Activated gamma-delta T cell treated with anti-CD3 and anti-CD28 coated beads, Interleukin-2, amount 50 U/mL, for 16 hours (primary cell): ENCODE results near the gene IL3RA.
A peak's percentile ranks its signal among the peaks of the same experiment; 100 is the strongest.

Experiments
- DNase-seq: peaks from one replicate; pipeline ENCODE4 v3.0.0-alpha.2; 2020; ENCODE audit warnings: low read depth

The IL3RA gene

DNA sequence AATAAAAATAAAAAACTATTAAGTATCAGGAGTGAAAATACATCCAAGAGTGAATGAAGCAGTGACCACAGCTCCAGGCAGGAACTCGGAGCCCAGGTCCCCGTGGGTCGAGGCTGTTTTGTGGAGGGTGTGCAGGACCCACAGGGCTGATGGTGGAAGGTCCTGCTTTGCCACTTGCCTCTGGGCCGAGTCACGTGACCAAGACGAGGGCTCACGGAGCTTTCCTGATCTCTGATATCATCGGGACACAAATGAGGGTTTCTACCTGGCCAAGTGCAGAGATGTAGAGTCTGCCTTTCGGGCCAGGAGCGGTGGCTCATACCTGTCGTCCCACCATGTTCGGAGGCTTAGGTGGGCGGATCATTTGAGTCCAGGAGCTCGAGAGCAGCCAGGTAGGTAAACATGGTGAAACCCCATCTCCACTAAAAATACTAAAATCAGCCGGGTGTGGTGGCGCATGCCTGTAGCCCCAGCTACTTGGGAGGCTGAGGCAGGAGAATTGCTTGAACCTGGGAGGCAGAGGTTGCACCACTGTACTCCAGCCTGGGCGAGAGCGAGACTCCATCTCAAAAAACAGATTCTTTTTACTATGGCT is 48.2 kb downstream of the IL3RA start:
- no peak for DNase-seq

DNA sequence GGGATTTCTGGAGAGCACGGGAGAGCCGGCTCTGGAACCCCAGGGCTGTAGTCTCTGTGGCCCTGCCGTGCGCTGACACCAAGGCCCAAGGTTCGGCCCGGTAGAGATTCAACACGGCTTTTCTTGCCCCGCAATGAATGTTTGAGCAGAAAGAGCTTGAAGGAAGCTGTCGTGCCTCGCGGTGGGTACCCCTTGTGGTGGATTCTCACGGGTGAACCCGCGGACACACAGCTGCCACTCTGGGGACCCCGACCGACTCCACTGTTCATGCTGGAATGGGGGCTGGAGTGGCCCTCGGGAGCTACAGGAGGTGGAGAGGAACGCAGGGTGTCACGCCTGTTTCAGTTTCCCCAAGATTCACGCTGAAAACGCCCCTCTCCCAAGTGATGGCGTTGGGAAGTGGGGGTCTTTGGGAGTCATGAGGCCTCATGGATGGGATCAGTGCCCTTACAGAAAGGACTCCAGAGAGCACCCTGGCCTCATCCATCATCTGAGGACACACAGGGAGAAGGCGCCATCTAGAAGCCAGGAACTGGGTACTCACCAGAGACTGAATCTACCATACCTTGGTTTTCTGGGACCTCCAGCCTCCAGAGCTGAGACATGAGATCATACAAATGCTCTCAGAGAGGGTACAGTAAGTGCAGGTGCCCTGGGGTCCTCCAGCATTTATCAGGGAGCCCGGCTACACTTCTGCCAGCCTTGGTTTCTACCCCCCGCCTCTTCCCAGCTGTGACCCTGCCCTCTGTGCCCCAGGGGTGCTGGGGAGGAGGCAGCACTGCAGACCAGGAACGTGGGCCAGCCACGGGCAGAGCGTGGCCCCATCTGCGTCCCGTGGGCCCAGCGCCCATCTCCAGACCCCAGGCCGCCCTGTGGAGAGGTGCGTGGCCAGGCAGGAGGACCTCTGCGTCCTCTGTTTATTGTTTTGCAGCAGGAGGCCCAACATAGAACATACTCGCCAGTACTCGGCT is 49.0 kb downstream of the IL3RA start:
- no peak for DNase-seq

DNA sequence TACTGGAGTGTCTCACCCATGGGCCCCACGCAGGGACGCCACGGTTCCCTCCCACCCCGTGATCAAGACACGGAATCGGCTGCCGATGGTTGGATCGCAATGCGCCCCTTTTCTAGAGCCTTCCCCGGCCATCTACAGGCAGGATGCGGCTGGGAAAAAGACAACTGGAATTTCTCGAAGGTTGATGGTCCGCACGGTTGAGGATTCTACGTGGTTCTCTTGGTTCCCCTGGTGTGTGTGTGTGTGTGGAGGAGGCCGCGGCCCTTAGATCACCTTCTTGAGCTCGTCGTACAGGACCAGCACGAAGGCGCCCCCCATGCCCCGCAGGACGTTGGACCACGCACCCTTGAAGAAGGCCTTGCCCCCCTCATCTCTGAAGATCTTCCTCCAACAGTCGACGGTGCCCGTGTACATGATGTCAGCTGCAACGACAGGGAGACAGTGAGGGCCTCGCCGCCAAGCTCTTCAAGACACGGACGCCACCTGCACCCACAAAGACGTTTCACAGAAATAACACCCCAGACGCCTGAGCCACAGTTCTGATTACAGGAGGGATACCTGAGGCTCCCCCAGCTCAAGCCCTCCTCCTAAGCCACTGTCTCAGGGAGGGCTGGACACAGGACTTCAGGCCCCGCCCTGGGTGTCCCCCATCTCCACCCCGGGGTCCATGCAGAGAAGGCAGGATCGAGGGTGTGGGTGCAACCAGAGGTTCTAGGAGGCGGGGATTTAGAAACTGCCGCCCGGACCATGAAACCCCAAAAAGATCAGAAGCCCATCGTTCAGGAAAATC is 49.9 kb downstream of the IL3RA start:
- DNase-seq = no peak

DNA sequence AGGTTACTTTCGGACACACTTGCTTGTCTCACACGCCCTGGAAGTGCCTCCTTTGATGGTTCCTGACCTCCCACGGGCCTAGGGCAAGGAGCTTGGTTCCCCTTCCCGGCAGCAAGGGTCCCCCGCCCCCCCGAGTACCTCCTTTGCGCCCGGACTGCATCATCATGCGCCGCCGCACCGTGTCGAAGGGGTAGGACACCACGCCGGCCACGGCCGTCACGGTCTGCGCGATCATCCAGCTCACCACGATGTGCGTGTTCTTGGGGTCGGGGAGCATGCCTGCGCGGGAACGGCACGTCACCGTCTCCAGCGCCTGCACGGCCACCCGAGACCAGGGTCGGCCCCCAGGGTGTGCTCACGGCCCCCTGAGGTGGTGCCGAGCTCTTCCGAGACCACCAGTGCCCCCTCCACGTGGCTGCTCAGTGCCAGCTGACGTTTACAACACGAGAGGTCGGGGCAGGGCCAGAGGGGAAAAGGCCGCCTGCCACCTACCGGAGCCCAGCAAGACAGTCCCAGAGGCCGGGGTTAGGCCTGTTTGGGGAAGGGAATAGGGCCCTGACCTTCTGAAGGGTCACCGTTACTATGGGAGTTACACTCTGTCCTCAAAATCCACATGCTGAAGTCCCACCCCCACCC is 50.7 kb downstream of the IL3RA start:
- DNase-seq = no peak

DNA sequence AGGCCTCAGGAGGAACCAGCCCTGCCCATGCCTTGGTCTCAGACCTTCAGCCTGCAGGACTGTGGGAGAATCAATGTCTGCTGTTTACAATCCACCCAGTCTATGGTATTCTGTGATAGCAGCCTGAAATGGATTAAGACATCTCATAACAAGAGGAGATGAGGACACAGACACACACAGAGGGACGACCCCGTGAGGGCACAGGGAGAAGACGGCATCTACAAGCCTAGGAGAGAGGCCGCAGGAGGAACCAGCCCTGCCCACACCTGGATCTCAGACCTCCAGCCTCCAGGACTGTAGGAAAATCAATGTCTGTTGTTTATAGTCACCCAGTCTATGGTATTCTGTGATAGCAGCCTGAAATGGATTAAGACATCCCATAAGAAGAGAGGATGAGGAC is 52.1 kb downstream of the IL3RA start:
- DNase-seq = no peak

DNA sequence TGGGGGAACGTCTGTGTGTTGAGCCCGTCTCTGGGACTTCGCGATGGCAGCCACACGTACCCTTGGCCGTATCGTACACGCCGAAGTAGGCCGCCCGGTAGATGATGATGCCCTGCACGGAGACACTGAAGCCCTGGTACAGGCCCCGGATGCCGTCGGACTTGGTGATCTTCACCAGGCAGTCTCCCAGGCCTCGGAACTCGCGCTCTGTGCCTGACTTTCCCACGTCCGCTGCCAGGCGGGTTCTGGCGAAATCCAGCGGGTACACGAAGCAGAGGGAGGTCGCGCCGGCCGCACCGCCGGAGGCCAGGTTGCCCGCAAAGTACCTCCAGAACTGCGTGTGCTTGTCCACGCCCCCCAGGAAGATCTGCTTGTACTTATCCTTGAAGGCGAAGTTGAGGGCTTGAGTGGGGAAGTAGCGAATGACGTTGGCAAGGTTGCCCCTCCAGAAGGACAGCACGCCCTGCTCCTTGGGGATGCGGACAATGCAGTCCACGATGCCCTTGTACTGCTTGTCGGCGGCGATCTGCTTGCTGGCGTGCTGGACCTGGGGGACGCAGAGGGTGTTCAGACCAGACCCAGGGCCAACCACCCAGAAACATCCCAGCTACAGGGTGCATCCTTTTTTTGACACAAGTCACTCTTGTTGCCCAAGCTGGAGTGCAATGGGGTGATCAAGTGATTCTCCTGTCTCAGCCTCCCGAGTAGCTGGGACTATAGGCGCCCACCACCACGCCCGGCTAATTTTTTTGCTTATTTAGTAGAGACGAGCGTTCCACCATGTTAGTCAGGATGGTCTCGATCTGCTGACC is 52.8 kb downstream of the IL3RA start:
- DNase-seq = no peak

DNA sequence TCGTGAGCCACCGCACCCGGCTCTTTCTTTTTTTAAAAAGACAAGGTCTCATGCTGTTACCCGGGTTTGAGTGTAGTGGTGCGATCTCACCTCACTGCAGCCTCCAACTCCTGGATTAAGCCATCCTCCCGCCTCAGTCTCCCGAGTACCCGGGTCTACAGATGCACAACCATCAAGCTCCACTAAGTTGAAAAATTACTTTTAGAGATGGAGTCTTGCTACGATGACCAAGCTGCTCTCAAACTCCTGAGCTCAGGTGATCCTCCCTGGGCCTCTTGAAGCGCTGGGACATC is 53.4 kb downstream of the IL3RA start:
- no peak for DNase-seq

DNA sequence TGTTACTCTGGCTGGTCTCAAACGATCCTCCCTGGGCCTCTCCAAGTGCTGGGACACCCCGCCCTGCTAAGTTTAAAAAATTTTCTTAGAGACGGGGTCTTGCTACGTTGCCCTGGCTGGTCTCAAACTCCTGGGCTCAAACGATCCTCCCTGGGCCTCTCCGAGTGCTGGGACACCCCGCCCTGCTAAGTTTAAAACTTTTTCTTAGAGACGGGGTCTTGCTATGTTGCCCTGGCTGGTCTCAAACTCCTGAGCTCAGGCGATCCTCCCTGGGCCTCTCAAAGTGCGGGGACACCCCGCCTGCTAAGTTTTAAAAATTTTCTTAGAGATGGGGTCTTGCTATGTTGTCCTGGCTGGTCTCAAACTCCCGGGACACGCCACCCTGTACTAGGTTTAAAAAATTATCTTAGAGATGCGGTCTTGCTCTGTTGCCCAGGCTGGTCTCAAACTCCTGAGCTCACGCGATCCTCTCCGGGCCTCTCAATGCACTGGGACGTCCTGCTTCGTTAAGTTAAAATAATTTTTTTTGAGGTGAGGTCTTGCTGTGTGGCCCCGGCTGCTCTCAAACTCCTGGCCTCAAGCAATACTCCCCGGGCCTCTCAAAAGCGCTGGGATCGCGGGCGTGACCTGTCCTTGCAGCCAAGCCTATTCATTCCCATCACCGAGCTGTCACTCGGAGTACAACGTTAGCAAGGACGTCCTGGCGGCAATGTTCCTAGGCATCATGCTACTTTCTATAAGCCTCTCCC is 54.2 kb downstream of the IL3RA start:
- DNase-seq = no peak

DNA sequence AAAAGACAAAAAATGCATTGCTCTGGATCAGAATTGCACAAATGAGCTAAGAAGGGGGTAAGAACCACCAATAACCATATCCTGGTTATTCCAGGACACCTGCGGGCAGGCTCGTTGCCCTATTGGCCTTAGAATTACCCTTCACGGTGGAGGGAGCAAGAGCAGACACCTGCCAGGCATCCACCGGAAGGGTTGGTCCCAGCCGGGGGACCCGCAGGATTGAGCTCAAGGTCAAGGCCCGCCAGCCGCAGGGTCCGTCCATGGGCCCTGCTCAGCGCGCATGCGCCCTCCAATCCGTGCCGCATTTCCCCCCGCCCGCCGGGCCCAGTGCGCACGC is 54.8 kb downstream of the IL3RA start:
- DNase-seq = peak; percentile 90

DNA sequence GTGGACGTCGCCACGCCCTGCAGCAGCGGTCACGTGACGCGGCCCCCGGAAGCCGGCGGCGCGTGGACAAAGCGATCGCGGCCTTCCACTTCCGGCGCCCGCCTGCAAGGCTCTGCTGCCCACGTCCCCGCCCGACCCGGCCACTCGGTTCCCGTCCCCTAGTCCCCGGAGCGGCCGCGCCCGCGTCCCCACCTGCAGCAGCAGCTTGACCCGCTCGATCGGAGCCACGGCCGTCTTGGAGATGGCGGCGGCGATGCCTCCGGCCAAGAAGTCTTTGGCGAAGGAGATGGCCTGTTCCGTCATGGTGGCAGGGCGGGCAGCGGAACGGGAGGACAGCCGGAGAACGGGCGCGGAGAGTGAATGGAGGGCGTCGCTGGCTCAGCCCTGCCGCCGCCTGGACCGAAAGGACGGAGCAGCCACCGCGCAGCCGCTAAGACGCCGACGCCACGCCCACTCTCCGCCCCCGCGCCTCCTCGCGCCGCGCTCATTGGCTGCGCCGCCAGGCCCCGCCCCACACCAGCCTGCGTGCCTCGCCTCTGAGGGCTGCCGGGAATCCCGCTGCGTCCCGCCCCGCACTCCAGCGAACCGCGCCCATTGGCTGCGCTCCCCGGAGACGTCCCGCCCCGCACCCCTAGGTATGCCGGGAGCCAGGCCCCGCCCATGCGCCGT is 55.3 kb downstream of the IL3RA start, which contains the start of gene SLC25A6:
Gene SLC25A6, minus strand, starts transcription at position 407 of the 669 bp plus-strand sequence. Its CDS starts 104 bp downstream, at position 303.
- DNase-seq = peak; percentile 99

DNA sequence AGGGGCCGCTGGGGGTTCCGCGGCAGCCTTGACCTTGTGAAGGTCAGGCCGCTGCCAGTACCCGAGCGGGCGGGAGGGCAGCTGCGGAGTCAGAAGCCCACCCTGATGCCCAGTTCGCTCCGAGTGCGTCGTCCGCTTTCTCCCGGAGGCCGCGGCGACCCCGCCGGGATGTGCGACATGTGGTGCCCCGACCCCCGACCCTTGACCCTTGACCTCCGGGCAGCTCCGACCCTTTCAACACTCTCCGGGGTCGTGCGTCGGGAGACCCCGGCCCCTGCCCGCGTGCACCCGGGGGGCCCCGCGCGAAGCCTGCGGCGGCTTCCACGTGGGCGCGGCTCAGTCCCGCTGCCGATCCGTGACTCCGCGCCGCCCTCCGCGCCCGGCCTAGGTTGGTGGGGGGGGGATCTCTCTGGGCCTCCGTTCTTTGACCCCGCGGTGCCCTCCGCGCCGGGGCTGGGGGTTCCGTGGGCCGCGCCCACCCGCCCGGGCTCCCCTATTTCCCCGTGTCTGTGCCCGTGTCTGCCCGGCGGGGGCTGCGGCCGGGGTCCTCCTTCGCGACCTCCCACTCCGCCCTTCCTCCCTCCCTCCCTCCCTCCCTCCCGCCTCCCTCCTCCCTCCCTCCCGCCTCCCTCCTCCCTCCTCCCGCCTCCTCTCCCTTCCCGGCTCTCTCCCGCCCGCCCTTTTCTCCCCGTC is 55.9 kb downstream of the IL3RA start:
- no peak for DNase-seq

DNA sequence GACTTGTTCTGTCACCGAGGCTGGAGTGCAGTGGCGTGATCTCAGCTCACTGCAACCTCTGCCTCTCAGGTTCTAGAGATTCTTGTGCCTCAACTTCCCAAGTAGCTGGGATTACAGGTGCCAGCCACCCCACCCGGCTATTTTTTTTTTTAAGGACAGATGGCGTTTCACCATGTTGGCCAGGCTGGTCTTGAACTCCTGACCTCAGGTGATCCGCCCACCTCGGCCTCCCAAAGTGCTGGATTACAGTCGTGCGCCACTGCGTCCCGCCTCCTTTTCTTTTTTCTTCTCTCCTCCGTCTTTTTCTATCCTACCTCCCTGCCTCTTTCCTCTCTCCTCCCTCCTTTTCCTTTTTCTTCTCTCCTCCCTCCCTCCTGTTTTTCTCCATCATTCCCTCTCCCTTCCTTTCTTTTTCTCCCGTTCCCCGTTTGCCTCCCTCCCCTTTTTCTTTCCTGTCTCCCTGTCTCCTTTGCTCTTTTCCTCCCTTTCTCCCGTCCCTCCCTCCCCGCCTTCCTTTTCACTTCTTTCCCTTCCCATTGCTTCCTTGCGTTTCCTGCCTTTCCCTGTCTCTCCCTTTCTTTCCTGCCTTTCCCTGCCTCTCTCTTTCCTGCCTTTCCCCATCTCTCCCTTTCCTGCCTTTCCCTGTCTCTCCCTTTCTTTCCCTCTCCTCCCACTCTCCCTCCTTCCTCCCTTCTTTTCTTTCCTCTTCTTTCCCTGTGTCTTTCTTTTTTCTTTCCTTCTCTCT is 57.5 kb downstream of the IL3RA start:
- no peak for DNase-seq

DNA sequence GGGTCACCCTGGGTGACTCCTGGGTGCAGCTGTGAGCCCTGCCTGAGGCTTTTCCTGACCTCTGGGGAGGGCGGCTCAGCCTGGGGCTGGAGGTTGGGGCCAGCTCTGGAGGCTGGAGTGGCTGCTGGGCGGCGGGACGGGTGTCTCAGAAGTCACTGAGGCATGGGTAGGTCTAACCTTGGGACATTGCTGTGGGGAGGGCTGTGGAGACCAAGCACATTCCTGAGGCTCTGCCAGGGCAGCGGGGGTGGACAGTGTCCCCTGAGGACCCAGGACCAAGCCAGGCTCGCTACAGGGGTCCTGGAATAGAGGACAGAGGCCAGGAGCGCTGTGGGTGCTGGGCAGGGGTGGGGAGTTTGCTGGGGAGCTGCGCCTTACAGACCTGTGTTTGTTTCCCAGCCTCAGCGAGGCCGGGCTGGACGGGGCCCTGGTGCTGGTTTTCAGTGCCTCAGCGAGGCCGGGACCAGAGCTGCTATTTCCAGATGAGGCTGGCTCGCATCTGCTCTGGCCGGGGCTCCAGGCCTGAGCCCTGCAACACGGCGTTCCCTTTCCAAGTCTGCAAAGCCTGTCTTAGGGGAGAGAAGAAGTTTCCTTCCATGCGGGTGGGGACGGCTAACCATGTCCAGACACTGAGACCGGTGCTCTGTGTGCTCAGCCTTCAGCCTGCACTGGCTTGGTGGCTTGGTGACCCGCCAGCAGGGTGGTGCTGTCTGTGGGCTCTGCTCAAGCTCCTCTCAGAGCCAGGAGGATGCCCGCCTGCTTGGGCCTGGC is 58.3 kb downstream of the IL3RA start:
- DNase-seq = no peak

DNA sequence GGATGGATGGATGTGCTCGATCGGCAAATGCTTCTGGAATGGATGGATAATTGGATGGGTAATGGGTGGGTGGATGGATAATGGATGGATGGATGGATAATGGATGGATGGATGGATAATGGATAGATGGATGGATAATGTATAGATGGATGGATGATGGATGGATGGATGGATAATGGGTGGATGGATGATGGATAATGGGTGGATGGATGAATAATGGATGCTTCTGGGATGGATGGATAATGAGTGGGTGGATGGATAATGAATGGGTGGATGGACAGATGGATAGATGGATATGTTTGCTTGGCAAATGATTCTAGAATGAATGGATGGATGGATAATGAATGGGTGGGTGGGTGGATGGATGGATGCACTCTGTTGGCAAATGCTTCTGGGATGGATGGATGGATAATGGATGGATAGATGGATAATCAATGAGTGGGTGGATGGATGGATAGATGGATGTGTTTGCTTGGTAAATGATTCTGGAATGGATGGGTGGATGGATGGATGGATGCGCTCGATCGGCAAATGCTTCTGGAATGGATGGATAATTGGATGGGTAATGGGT is 59.1 kb downstream of the IL3RA start:
- no peak for DNase-seq

DNA sequence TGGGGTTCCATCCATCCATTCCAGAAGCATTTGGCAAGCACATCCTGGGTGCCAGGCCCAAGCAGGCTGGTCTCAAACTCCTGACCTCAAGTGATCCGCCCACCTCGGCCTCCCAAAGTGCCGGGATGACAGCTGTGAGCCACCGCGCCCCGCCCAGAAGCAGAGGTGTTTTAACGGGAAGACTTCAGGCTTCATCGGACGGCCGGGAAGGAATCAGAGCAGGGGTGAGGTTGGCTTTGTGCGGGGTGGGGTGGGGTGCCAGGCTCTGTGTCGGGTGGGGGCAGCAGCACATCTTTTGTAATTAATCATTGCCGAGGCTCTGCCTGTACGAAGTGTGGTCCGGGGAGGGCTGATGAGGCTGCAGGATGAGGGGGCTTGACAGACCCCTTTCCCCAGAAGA is 60.4 kb downstream of the IL3RA start:
- DNase-seq = no peak

DNA sequence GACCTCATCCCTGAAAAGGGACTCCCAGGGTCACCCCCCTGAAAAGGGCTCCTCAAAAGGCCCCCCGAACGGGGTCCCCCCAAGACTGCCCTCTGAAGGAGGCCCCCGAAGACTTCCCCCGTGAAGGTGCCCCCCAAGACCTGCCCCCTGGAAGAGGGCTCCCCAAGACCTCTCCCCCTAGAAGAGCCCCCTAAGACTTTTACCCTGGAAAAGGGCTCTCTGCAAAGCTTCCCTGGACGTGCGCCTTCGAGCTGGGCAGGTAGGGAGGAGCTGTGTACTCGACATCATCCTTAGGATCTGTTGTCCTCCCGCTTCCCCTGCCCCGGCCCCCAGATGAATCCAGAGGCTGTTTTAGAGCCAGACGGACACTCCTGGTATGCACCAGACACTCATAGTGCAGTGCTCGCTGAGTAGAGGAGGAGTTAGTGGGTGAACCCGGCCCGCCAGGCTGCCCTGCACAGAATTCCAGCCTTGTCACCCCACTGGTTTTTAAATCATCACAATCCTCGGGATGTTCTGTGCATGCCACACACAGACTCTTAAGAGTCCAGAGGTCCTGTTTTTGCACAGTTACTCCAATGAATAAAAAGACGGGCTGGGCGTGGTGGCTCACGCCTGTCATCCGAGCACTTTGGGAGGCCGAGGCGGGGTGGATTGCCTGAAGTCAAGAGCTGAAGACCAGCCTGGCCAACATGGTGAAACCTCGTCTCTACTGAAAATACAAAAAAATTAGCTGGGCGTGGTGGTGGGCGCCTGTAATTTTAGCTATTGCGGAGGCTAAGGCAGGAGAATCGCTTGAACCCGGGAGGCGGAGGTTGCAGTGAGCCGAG is 61.1 kb downstream of the IL3RA start:
- DNase-seq = no peak
